ENCODE results near the gene WWOX.

The WWOX gene

DNA sequence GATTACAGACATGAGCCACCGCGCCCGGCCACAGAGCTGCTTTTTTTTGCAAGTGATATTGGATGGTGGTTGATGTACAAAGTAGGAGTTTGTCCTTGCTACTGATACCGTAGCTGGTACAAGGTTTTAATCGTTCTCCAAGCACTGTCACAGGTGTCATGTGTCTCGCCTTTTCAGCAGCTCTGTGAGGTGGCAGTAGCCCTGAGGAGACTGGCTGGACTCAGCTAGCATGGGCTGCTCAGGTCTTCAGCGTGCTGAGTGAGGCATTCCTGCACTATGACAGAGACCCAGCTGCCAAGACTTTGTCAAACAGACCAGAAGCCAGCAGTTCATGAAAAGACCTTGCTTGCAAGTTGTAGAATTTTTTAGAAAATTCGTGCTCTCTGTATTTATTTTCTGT, 7.2 kb downstream of the WWOX start:
- H3K36me3 ChIP-seq (ENCODE audit: control insufficient read depth, insufficient read depth, low read length) = no peaks in the 10 kb centered on the region
- DNase-seq (ENCODE audit: extremely low read depth, insufficient read length) = no peak
- H3K27me3 ChIP-seq (replicated peaks; ENCODE audit: control insufficient read depth, insufficient read depth, low read length) = no peaks in the 10 kb centered on the region
- TF ChIP-seq, protein P1, sequence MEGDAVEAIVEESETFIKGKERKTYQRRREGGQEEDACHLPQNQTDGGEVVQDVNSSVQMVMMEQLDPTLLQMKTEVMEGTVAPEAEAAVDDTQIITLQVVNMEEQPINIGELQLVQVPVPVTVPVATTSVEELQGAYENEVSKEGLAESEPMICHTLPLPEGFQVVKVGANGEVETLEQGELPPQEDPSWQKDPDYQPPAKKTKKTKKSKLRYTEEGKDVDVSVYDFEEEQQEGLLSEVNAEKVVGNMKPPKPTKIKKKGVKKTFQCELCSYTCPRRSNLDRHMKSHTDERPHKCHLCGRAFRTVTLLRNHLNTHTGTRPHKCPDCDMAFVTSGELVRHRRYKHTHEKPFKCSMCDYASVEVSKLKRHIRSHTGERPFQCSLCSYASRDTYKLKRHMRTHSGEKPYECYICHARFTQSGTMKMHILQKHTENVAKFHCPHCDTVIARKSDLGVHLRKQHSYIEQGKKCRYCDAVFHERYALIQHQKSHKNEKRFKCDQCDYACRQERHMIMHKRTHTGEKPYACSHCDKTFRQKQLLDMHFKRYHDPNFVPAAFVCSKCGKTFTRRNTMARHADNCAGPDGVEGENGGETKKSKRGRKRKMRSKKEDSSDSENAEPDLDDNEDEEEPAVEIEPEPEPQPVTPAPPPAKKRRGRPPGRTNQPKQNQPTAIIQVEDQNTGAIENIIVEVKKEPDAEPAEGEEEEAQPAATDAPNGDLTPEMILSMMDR (IDR thresholded peaks at IDR 0.05; ENCODE audit: insufficient read depth, low read length, poor library complexity, severe bottlenecking) = no peak
- H3K4me3 ChIP-seq (replicated peaks; ENCODE audit: low read depth, low read length) = no peak overlapping the region

GRCh38 chr16:78108451-78108850, 9.0 kb downstream of the WWOX start:
- no peak for DNase-seq (ENCODE audit: extremely low read depth, insufficient read length)
- H3K27me3 ChIP-seq (replicated peaks; ENCODE audit: control insufficient read depth, insufficient read depth, low read length) = no peaks in the 10 kb centered on the region
- H3K36me3 ChIP-seq (ENCODE audit: control insufficient read depth, insufficient read depth, low read length) = no peaks in the 10 kb centered on the region; the same call in 1 of the 2 replicates
- TF ChIP-seq, protein P1 (IDR thresholded peaks at IDR 0.05; ENCODE audit: insufficient read depth, low read length, poor library complexity, severe bottlenecking) = no peak
- H3K4me3 ChIP-seq (replicated peaks; ENCODE audit: low read depth, low read length) = no peak overlapping the region

- TF ChIP-seq, protein P1 (IDR thresholded peaks at IDR 0.05; ENCODE audit: insufficient read depth, low read length, poor library complexity, severe bottlenecking) = no peak
- no peak for DNase-seq (ENCODE audit: extremely low read depth, insufficient read length)
- H3K4me3 ChIP-seq (replicated peaks; ENCODE audit: low read depth, low read length) = no peak overlapping the region
- no peaks in the 10 kb centered on the region for H3K27me3 ChIP-seq (replicated peaks; ENCODE audit: control insufficient read depth, insufficient read depth, low read length)
- H3K36me3 ChIP-seq (ENCODE audit: control insufficient read depth, insufficient read depth, low read length) = peaks cover 3% of the 10 kb centered on the region
These were observed 13.8 kb downstream of the WWOX start for GRCh38 chr16:78113258-78113657.

GRCh38 chr16:78115659-78116058, 16.2 kb downstream of the WWOX start:
- H3K36me3 ChIP-seq (ENCODE audit: control insufficient read depth, insufficient read depth, low read length) = peaks cover 3% of the 10 kb centered on the region
- H3K27me3 ChIP-seq (replicated peaks; ENCODE audit: control insufficient read depth, insufficient read depth, low read length) = no peaks in the 10 kb centered on the region
- TF ChIP-seq, protein P1 (IDR thresholded peaks at IDR 0.05; ENCODE audit: insufficient read depth, low read length, poor library complexity, severe bottlenecking) = no peak
- H3K4me3 ChIP-seq (replicated peaks; ENCODE audit: low read depth, low read length) = no peak overlapping the region
- no peak for DNase-seq (ENCODE audit: extremely low read depth, insufficient read length)

DNA sequence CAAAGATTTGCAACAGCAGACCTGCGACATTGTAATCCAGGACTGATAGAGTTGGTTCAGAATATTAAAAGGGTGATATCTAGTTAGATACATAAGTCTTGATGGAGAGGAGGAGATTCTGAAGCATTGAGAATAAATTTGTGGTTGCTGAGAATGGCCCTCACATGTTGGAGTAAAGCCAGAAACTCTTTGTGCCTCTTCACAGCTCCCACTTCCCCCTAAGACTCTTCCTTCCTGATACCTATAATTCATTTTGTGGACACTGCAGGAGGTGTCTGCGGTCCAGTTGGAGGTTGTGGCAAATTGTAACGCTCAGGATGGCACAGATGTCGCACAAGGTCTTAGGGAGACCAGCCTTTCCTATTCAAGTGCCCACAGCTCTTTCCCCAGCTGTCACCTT, 17.5 kb downstream of the WWOX start:
- H3K36me3 ChIP-seq (ENCODE audit: control insufficient read depth, insufficient read depth, low read length) = peaks cover 3% of the 10 kb centered on the region
- H3K4me3 ChIP-seq (replicated peaks; ENCODE audit: low read depth, low read length) = no peak overlapping the region
- no peaks in the 10 kb centered on the region for H3K27me3 ChIP-seq (replicated peaks; ENCODE audit: control insufficient read depth, insufficient read depth, low read length)
- DNase-seq (ENCODE audit: extremely low read depth, insufficient read length) = no peak
- TF ChIP-seq, protein P1 (IDR thresholded peaks at IDR 0.05; ENCODE audit: insufficient read depth, low read length, poor library complexity, severe bottlenecking) = no peak

- DNase-seq (ENCODE audit: extremely low read depth, insufficient read length) = no peak
- TF ChIP-seq, protein P1 (IDR thresholded peaks at IDR 0.05; ENCODE audit: insufficient read depth, low read length, poor library complexity, severe bottlenecking) = no peak
- Histone ChIP-seq H3K4me3 (replicated peaks; ENCODE audit: low read depth, low read length) (no peak overlapping the region), H3K36me3 (ENCODE audit: control insufficient read depth, insufficient read depth, low read length) (peaks cover 3% of the 10 kb centered on the region), H3K27me3 (replicated peaks; ENCODE audit: control insufficient read depth, insufficient read depth, low read length) (no peaks in the 10 kb centered on the region)
These were observed 17.9 kb downstream of the WWOX start for GRCh38 chr16:78117391-78117790.
